PFSK-1 (cell line): Measurements from ENCODE around the gene SLC43A1.

ENCODE experiments used
- SIN3A ChIP-seq: IDR thresholded peaks from 2 replicates; pipeline ENCODE4 v1.6.1; 2012; ENCODE audit warnings: mild to moderate bottlenecking, low read length, moderate library complexity, borderline replicate concordance; ENCODE audit not compliant: insufficient read depth
- TAF1 ChIP-seq: IDR thresholded peaks from 2 replicates; pipeline ENCODE4 v1.6.1; 2012; ENCODE audit warnings: low read length, control low read depth, borderline replicate concordance; ENCODE audit not compliant: insufficient read depth

Gene SLC43A1

GRCh38 chr11:57434640-57435546 lies 80.6 kb downstream of the SLC43A1 start:
- TF ChIP-seq SIN3A (no peak), TAF1 (no peak)
